SK-N-SH treated with all-trans-retinoic acid at 6 μM for 48 hours (cell line): ENCODE measurements around the gene OPN1SW.
A peak's percentile ranks its signal among the peaks of the same experiment; 100 is the strongest.

Experiments used
- ATAC-seq: fragments of 200-7000 bp; cut with Tn5 transposase; 3 replicates; pipeline ENCODE4 v1.9.1; 2020; ENCODE audit warnings: mild to moderate bottlenecking, moderate library complexity
- ARNTL ChIP-seq: fragments of 450-650 bp; formaldehyde crosslinking; IDR thresholded peaks from 2 replicates; pipeline ENCODE4 v1.5.0; 2020; ENCODE audit warnings: low read depth, mild to moderate bottlenecking, moderate library complexity, borderline replicate concordance
- BACH2 ChIP-seq: fragments of 250-450 bp; sonication (Bioruptor Pico); IDR thresholded peaks from 2 replicates; pipeline ENCODE4 v1.9.0; 2021; ENCODE audit warnings: mild to moderate bottlenecking, borderline replicate concordance
- CSDC2 ChIP-seq: fragments of 250-450 bp; sonication (Bioruptor Pico); IDR thresholded peaks from 2 replicates; pipeline ENCODE4 v1.5.0; 2020; ENCODE audit warnings: mild to moderate bottlenecking, moderate library complexity
- ESRRG ChIP-seq: fragments of 250-450 bp; sonication (Bioruptor Pico); IDR thresholded peaks from 2 replicates; pipeline ENCODE4 v1.6.1; 2021; ENCODE audit warnings: mild to moderate bottlenecking
- GLIS3 ChIP-seq: fragments of 250-450 bp; sonication (Bioruptor Pico); IDR thresholded peaks from 2 replicates; pipeline ENCODE4 v1.5.0; 2020; ENCODE audit warnings: mild to moderate bottlenecking, moderate library complexity
- ISL1 ChIP-seq: fragments of 250-450 bp; sonication (Bioruptor Pico); IDR thresholded peaks from 2 replicates; pipeline ENCODE4 v2.1.2; 2022; ENCODE audit warnings: mild to moderate bottlenecking, moderate library complexity
- OSR1 ChIP-seq: fragments of 250-450 bp; sonication (Bioruptor Pico); IDR thresholded peaks from 2 replicates; pipeline ENCODE4 v1.8.0; 2022; ENCODE audit warnings: moderate library complexity, mild to moderate bottlenecking, inconsistent platforms
- RARB ChIP-seq: fragments of 250-450 bp; sonication (Bioruptor Pico); IDR thresholded peaks from 2 replicates; pipeline ENCODE4 v1.8.0; 2021; ENCODE audit warnings: mild to moderate bottlenecking, moderate library complexity
- SNAI2 ChIP-seq: fragments of 250-450 bp; sonication (Bioruptor Pico); IDR thresholded peaks from 2 replicates; pipeline ENCODE4 v1.5.0; 2020; ENCODE audit warnings: mild to moderate bottlenecking, moderate library complexity
- TCF4 ChIP-seq: fragments of 250-450 bp; sonication (Bioruptor Pico); IDR thresholded peaks from 2 replicates; pipeline ENCODE4 v1.8.0; 2021; ENCODE audit warnings: mild to moderate bottlenecking, moderate library complexity, borderline replicate concordance
- TOX ChIP-seq: fragments of 250-450 bp; sonication (Bioruptor Pico); IDR thresholded peaks from 2 replicates; pipeline ENCODE4 v1.8.0; 2021; ENCODE audit warnings: mild to moderate bottlenecking, moderate library complexity, borderline replicate concordance
- ZFP3 ChIP-seq: fragments of 250-450 bp; sonication (Bioruptor Pico); IDR thresholded peaks from 2 replicates; pipeline ENCODE4 v1.5.0; 2020; ENCODE audit warnings: mild to moderate bottlenecking, moderate library complexity
- ZFP30 ChIP-seq: fragments of 450-650 bp; formaldehyde crosslinking; IDR thresholded peaks from 2 replicates; pipeline ENCODE4 v1.5.0; 2022; ENCODE audit warnings: mild to moderate bottlenecking, moderate library complexity
- ZNF565 ChIP-seq: fragments of 450-650 bp; formaldehyde crosslinking; conservative IDR thresholded peaks from 2 replicates; pipeline ENCODE4 v1.5.0; 2020; ENCODE audit warnings: low read depth, mild to moderate bottlenecking, moderate library complexity
- ZNF70 ChIP-seq: fragments of 450-650 bp; formaldehyde crosslinking; IDR thresholded peaks from 2 replicates; pipeline ENCODE4 v1.5.0; 2020; ENCODE audit warnings: mild to moderate bottlenecking, moderate library complexity
- ZNF8 ChIP-seq: fragments of 450-650 bp; formaldehyde crosslinking; IDR thresholded peaks from 2 replicates; pipeline ENCODE4 v1.5.0; 2020; ENCODE audit warnings: mild to moderate bottlenecking, moderate library complexity
- TF ChIP-seq, protein P1 (sequence below): fragments of 250-450 bp; sonication (Bioruptor Pico); IDR thresholded peaks from 2 replicates; pipeline ENCODE4 v1.5.1; 2021; ENCODE audit warnings: mild to moderate bottlenecking, moderate library complexity
- TF ChIP-seq, protein P2 (sequence below): fragments of 250-450 bp; sonication (Bioruptor Pico); IDR thresholded peaks from 2 replicates; pipeline ENCODE4 v1.5.1; 2020; ENCODE audit warnings: low read depth, mild to moderate bottlenecking, moderate library complexity
- TF ChIP-seq, protein P3 (sequence below): fragments of 250-450 bp; sonication (Bioruptor Pico); IDR thresholded peaks from 2 replicates; pipeline ENCODE4 v1.5.0; 2020; ENCODE audit warnings: mild to moderate bottlenecking, moderate library complexity
- TF ChIP-seq, protein P4 (sequence below): fragments of 250-450 bp; sonication (Bioruptor Pico); IDR thresholded peaks from 2 replicates; pipeline ENCODE4 v1.8.0; 2021; ENCODE audit warnings: low read depth, mild to moderate bottlenecking, moderate library complexity, borderline replicate concordance

OPN1SW gene

DNA sequence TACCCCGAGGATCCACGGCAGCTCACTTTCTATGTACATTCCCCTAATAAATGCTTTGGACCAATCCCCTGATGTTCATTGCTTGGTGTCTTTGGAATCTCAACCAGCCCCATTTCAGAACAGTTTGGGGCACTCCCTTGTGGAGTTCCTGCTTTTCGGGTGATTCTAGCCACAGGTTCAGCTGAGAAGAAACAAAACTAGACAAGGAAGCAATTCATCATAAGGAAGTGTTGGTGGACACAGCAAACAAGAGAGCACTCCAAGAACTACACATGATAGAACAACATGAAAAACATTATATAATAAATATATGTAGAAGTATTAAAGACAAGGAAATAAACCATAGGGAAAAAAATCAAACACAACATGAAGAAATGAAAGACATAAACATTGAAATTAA is 10.1 kb upstream of the OPN1SW start:
- TF ChIP-seq ZNF8 (no peak), ESRRG (no peak), ZNF70 (no peak), GLIS3 (CRISPR knock-in tag) (no peak), BACH2 (CRISPR knock-in tag) (no peak), ARNTL (CRISPR knock-in tag) (no peak), SNAI2 (CRISPR knock-in tag) (no peak), OSR1 (CRISPR knock-in tag) (no peak), ISL1 (CRISPR knock-in tag) (no peak), ZNF565 (CRISPR knock-in tag) (no peak), TCF4 (CRISPR knock-in tag) (no peak)
- TF ChIP-seq, protein P1, sequence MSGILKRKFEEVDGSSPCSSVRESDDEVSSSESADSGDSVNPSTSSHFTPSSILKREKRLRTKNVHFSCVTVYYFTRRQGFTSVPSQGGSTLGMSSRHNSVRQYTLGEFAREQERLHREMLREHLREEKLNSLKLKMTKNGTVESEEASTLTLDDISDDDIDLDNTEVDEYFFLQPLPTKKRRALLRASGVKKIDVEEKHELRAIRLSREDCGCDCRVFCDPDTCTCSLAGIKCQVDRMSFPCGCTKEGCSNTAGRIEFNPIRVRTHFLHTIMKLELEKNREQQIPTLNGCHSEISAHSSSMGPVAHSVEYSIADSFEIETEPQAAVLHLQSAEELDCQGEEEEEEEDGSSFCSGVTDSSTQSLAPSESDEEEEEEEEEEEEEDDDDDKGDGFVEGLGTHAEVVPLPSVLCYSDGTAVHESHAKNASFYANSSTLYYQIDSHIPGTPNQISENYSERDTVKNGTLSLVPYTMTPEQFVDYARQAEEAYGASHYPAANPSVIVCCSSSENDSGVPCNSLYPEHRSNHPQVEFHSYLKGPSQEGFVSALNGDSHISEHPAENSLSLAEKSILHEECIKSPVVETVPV (CRISPR knock-in tag): no peak
- TF ChIP-seq, protein P2, sequence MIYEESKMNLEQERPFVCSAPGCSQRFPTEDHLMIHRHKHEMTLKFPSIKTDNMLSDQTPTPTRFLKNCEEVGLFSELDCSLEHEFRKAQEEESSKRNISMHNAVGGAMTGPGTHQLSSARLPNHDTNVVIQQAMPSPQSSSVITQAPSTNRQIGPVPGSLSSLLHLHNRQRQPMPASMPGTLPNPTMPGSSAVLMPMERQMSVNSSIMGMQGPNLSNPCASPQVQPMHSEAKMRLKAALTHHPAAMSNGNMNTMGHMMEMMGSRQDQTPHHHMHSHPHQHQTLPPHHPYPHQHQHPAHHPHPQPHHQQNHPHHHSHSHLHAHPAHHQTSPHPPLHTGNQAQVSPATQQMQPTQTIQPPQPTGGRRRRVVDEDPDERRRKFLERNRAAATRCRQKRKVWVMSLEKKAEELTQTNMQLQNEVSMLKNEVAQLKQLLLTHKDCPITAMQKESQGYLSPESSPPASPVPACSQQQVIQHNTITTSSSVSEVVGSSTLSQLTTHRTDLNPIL: no peak
- TF ChIP-seq, protein P3, sequence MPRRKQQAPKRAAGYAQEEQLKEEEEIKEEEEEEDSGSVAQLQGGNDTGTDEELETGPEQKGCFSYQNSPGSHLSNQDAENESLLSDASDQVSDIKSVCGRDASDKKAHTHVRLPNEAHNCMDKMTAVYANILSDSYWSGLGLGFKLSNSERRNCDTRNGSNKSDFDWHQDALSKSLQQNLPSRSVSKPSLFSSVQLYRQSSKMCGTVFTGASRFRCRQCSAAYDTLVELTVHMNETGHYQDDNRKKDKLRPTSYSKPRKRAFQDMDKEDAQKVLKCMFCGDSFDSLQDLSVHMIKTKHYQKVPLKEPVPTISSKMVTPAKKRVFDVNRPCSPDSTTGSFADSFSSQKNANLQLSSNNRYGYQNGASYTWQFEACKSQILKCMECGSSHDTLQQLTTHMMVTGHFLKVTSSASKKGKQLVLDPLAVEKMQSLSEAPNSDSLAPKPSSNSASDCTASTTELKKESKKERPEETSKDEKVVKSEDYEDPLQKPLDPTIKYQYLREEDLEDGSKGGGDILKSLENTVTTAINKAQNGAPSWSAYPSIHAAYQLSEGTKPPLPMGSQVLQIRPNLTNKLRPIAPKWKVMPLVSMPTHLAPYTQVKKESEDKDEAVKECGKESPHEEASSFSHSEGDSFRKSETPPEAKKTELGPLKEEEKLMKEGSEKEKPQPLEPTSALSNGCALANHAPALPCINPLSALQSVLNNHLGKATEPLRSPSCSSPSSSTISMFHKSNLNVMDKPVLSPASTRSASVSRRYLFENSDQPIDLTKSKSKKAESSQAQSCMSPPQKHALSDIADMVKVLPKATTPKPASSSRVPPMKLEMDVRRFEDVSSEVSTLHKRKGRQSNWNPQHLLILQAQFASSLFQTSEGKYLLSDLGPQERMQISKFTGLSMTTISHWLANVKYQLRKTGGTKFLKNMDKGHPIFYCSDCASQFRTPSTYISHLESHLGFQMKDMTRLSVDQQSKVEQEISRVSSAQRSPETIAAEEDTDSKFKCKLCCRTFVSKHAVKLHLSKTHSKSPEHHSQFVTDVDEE (CRISPR knock-in tag): no peak
- TF ChIP-seq, protein P4, sequence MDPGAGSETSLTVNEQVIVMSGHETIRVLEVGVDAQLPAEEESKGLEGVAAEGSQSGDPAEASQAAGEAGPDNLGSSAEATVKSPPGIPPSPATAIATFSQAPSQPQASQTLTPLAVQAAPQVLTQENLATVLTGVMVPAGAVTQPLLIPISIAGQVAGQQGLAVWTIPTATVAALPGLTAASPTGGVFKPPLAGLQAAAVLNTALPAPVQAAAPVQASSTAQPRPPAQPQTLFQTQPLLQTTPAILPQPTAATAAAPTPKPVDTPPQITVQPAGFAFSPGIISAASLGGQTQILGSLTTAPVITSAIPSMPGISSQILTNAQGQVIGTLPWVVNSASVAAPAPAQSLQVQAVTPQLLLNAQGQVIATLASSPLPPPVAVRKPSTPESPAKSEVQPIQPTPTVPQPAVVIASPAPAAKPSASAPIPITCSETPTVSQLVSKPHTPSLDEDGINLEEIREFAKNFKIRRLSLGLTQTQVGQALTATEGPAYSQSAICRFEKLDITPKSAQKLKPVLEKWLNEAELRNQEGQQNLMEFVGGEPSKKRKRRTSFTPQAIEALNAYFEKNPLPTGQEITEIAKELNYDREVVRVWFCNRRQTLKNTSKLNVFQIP: no peak
- TF ChIP-seq, all 23 proteins: peak for 0
- ATAC-seq: no peak

DNA sequence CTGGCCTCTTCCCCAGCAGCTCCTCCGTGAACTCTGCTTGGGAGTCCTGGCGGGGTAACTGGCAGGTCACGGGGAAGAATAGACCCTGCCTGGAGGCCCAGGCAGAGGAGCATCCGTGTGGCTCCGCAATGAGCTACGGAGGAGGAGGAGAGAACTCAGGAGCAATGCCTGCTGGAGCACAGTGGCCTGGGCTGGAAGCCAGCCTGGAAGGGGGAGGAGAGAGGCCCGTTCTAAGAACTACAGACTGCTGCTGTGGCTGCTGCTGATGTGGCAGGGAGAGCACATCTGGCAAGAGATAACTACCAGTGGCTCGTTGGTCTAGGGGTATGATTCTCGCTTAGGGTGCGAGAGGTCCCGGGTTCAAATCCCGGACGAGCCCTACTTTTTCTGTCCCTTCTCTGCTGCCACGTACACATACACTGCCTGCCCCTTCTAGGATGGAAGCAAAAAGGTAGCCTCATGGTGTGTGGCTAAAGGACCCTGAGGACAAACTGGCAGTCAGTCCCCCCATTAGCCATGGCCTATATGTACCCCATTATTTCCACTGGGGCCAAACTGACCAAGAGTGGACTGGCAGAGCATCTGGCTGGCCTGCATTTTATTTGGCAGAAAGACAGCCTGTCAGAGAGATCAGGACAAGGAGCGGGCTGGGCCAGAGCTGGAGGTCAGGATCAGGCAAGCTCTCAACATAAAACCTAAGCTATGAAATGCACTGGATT is 7.7 kb upstream of the OPN1SW start:
- ATAC-seq: peak; percentile 95
- TF ChIP-seq OSR1 (CRISPR knock-in tag) (no peak), ZNF70 (no peak), ZNF8 (no peak; the same call in 1 of the 2 replicates), ESRRG (no peak), ISL1 (CRISPR knock-in tag) (no peak)

DNA sequence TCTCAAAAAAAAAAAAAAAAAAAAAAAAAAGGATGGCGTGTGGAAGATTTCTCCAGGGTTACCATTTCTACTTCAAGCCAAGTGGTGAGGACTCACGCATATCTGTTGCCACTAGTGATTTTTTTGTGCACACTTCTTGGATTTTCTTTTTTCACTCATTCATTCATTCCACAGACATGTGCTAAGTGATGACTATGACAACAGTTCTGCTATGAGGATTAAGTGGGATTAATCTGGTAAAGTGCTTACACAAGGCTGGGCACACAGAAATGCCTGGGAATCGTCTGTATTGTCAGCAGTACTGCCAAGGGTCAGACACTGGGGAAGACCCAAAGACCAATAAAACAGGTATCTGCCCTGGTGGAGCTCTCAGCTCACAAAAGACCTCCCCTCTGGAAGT is 6.3 kb upstream of the OPN1SW start:
- TF ChIP-seq RARB (CRISPR knock-in tag): no peak
- TF ChIP-seq, protein P4: no peak
- no peak for TF ChIP-seq BACH2 (CRISPR knock-in tag)
- TF ChIP-seq TOX (CRISPR knock-in tag): no peak
- no peak for TF ChIP-seq OSR1 (CRISPR knock-in tag)
- TF ChIP-seq GLIS3 (CRISPR knock-in tag): no peak
- no peak for TF ChIP-seq ZFP30 (CRISPR knock-in tag)
- TF ChIP-seq TCF4 (CRISPR knock-in tag): no peak
- TF ChIP-seq ISL1 (CRISPR knock-in tag): no peak
- TF ChIP-seq ZFP3 (CRISPR knock-in tag): no peak
- no peak for TF ChIP-seq ZNF70
- TF ChIP-seq, protein P3 (CRISPR knock-in tag): no peak
- TF ChIP-seq CSDC2 (CRISPR knock-in tag): no peak
- TF ChIP-seq ZNF8: no peak
- TF ChIP-seq ARNTL (CRISPR knock-in tag): no peak
- no peak for TF ChIP-seq ZNF565 (CRISPR knock-in tag)
- no peak for ATAC-seq
